BE2C (cell line): ENCODE results near the gene MVP.

ENCODE experiments used
- DNase-seq: peaks from one replicate; pipeline ENCODE4 v3.0.0-alpha.2; 2020
- H3K27me3 ChIP-seq: fragments of 250-450 bp; sonication (Bioruptor Pico); 2 replicates; pipeline ENCODE4 v1.5.1; 2020; ENCODE audit warnings: mild to moderate bottlenecking
- H3K36me3 ChIP-seq: fragments of 250-450 bp; sonication (Bioruptor Pico); 2 replicates; pipeline ENCODE4 v1.5.1; 2020; ENCODE audit warnings: mild to moderate bottlenecking
- H3K4me1 ChIP-seq: fragments of 250-450 bp; sonication (Bioruptor Pico); 2 replicates; pipeline ENCODE4 v1.5.1; 2020
- H3K4me3 ChIP-seq: 2 replicates; pipeline ENCODE4 v1.5.1; 2011; ENCODE audit warnings: low read depth, low read length
- H3K9me3 ChIP-seq: fragments of 250-450 bp; sonication (Bioruptor Pico); 2 replicates; pipeline ENCODE4 v1.5.1; 2020
- CTCF ChIP-seq: IDR thresholded peaks from 2 replicates; pipeline ENCODE4 v1.5.1; 2012; ENCODE audit warnings: mild to moderate bottlenecking, low read depth, low read length

Gene MVP

GRCh38 chr16:29816694-29817441 is 3.4 kb upstream of the MVP start:
- H3K27me3 ChIP-seq: no peaks in the 10 kb centered on the region
- no peaks in the 10 kb centered on the region for H3K9me3 ChIP-seq
- peak overlapping the region; percentile 80 for H3K4me3 ChIP-seq
- TF ChIP-seq CTCF: peak; percentile 32; the same call in 1 of the 2 replicates
- no peaks in the 10 kb centered on the region; the same call in none of the 2 replicates for H3K4me1 ChIP-seq
- peaks cover 36% of the 10 kb centered on the region for H3K36me3 ChIP-seq
- peak; percentile 68 for DNase-seq

GRCh38 chr16:29818082-29818481 is 2.2 kb upstream of the MVP start:
- TF ChIP-seq CTCF: no peak
- Histone ChIP-seq H3K27me3 (no peaks in the 10 kb centered on the region), H3K4me3 (no peak overlapping the region), H3K9me3 (no peaks in the 10 kb centered on the region), H3K36me3 (peaks cover 36% of the 10 kb centered on the region), H3K4me1 (no peaks in the 10 kb centered on the region; the same call in none of the 2 replicates)
- no peak for DNase-seq

- H3K36me3 ChIP-seq: peaks cover 36% of the 10 kb centered on the region
- H3K4me1 ChIP-seq: no peaks in the 10 kb centered on the region; the same call in 1 of the 2 replicates
- H3K4me3 ChIP-seq: no peak overlapping the region
- no peaks in the 10 kb centered on the region for H3K27me3 ChIP-seq
- TF ChIP-seq CTCF: peak; percentile 24; the same call in 1 of the 2 replicates
- H3K9me3 ChIP-seq: no peaks in the 10 kb centered on the region
- no peak for DNase-seq
Observed at GRCh38 chr16:29819506-29819905, 756 bp upstream of the MVP start.

GRCh38 chr16:29820730-29821642 is 724 bp downstream of the MVP start:
- Histone ChIP-seq H3K4me3 (no peak overlapping the region), H3K4me1 (no peaks in the 10 kb centered on the region; the same call in 1 of the 2 replicates), H3K36me3 (peaks cover 36% of the 10 kb centered on the region), H3K27me3 (no peaks in the 10 kb centered on the region), H3K9me3 (no peaks in the 10 kb centered on the region)
- DNase-seq: no peak
- TF ChIP-seq CTCF: no peak

GRCh38 chr16:29821643-29822115 is 1.4 kb downstream of the MVP start:
- Histone ChIP-seq H3K27me3 (no peaks in the 10 kb centered on the region), H3K4me3 (no peak overlapping the region), H3K4me1 (no peaks in the 10 kb centered on the region; the same call in 1 of the 2 replicates), H3K9me3 (no peaks in the 10 kb centered on the region), H3K36me3 (peaks cover 36% of the 10 kb centered on the region)
- DNase-seq: no peak
- no peak for TF ChIP-seq CTCF
